OCI-LY7 (cell line): ENCODE results near the gene SLC52A3. TPM values are rescaled to one million over a fixed set of nuclear protein-coding genes. Genes with fewer than 3 reads are reported as not detected.
"Not testable (repeated sequence)": the region's sequence is repeated elsewhere in the genome, so short reads cannot be mapped to it uniquely, and the experiment has no call there.

Experiments
- BruUV-seq: library from RNA; stranded (reverse); fragments of 400-500 nt; replicated peaks from 2 replicates; lab custom pipeline; 2021; lab: Mats Ljungman, UMichigan
- CTCF ChIA-PET: fragments of 300-600 bp; sonication (Branson Sonifier 250); formaldehyde crosslinking; loops from one replicate; lab custom pipeline; 2022; ENCODE audit warnings: antibody characterized with exemption; ENCODE audit not compliant: unreplicated experiment; lab: Charles Lee
- POLR2A ChIA-PET: fragments of 300-600 bp; sonication (Branson Sonifier 250); formaldehyde crosslinking; loops from one replicate; lab custom pipeline; 2022; ENCODE audit warnings: antibody characterized with exemption; lab: Charles Lee
- DNase-seq: peaks from one replicate; pipeline ENCODE4 v3.0.0-alpha.2; 2015; ENCODE audit warnings: low spot score
- H2AFZ ChIP-seq: fragments of 200-600 bp; sonication (generic), shearing (Covaris generic); 2 replicates; pipeline ENCODE4 v1.6.1; 2014; ENCODE audit warnings: mild to moderate bottlenecking, antibody characterized with exemption, low read length, moderate library complexity
- H3K27ac ChIP-seq: fragments of 200-600 bp; sonication (generic); 2 replicates; pipeline ENCODE4 v1.5.1; 2014; ENCODE audit warnings: mixed run types, low read depth, mild to moderate bottlenecking, moderate library complexity, low read length, inconsistent platforms; ENCODE audit not compliant: poor library complexity, severe bottlenecking
- H3K36me3 ChIP-seq: fragments of 200-600 bp; sonication (generic); 2 replicates; pipeline ENCODE4 v1.6.1; 2014; ENCODE audit warnings: mild to moderate bottlenecking, antibody characterized with exemption, low read length, moderate library complexity, mixed read lengths; ENCODE audit not compliant: insufficient read depth
- H3K4me1 ChIP-seq: fragments of 200-600 bp; sonication (generic); 2 replicates; pipeline ENCODE4 v1.5.1; 2014; ENCODE audit warnings: mild to moderate bottlenecking, low read length; ENCODE audit not compliant: insufficient read depth, poor library complexity, severe bottlenecking
- H3K4me2 ChIP-seq: fragments of 200-600 bp; sonication (generic); 2 replicates; pipeline ENCODE4 v1.6.1; 2014; ENCODE audit warnings: mild to moderate bottlenecking, low read length
- H3K4me3 ChIP-seq: fragments of 200-600 bp; sonication (generic); 2 replicates; pipeline ENCODE4 v1.5.1; 2014; ENCODE audit warnings: mild to moderate bottlenecking, low read depth, low read length; ENCODE audit not compliant: poor library complexity, severe bottlenecking
- H3K79me2 ChIP-seq: fragments of 200-600 bp; sonication (generic); 2 replicates; pipeline ENCODE4 v1.6.1; 2016; ENCODE audit warnings: low read depth, mild to moderate bottlenecking, low read length, moderate library complexity, mixed read lengths; ENCODE audit not compliant: insufficient read depth
- H3K9me2 ChIP-seq: fragments of 200-600 bp; sonication (generic); 2 replicates; pipeline ENCODE4 v1.6.1; 2016; ENCODE audit warnings: mild to moderate bottlenecking, low read length, mixed read lengths; ENCODE audit not compliant: insufficient read depth
- H3K9me3 ChIP-seq: fragments of 200-600 bp; sonication (generic); 2 replicates; pipeline ENCODE4 v1.6.1; 2014; ENCODE audit warnings: mild to moderate bottlenecking, mixed run types, low read length, mixed read lengths
- H4K20me1 ChIP-seq: fragments of 200-600 bp; sonication (generic); 2 replicates; pipeline ENCODE4 v1.6.1; 2014; ENCODE audit warnings: mild to moderate bottlenecking, antibody characterized with exemption, low read length, moderate library complexity, mixed read lengths; ENCODE audit not compliant: insufficient read depth
- EZH2phosphoT487 ChIP-seq: fragments of 200-600 bp; sonication (generic); IDR thresholded peaks from 2 replicates; pipeline ENCODE4 v1.6.1; 2018; ENCODE audit warnings: low read depth, borderline replicate concordance, mild to moderate bottlenecking, mixed run types, antibody characterized with exemption, low read length, moderate library complexity, mixed read lengths
- intact Hi-C: fragments of 100-400 bp; cut with micrococcal nuclease; formaldehyde crosslinking; loops from one replicate; pipeline ENCODE4 v1.10.0; 2022; ENCODE audit not compliant: unreplicated experiment
- total RNA-seq, 2 experiments: library from RNA; depleted of rRNA in 1 of 2; stranded (reverse); fragments of >200 nt in 1 of 2; shearing (Covaris generic) in 1 of 2; gene quantifications; 2 replicates each; pipeline ENCODE4 v1.2.3, GENCODE V29; 2014 to 2022
- TF ChIP-seq, protein P1 (sequence below): fragments of 200-600 bp; sonication (generic); conservative IDR thresholded peaks from 2 replicates; pipeline ENCODE4 v1.5.1; 2014; ENCODE audit warnings: mild to moderate bottlenecking, antibody characterized with exemption, low read length, moderate library complexity, mixed read lengths

The SLC52A3 gene
- total RNA-seq, 2 experiments from 2014 or later = not detected

- ChIA-PET CTCF (interaction anchor here (0.5 kb wide), 1 partner anchor 1853 kb away, joined by 3 read pairs; no protein-coding TSS in a partner anchor), POLR2A (no interaction called here)
- no peaks in the 10 kb centered on the region for H3K36me3 ChIP-seq
- no peak overlapping the region for H3K4me3 ChIP-seq
- no peaks in the 10 kb centered on the region for H3K9me2 ChIP-seq
- no TSS peak for BruUV-seq
- no peaks in the 10 kb centered on the region for H3K9me3 ChIP-seq
- no peak for TF ChIP-seq EZH2phosphoT487
- TF ChIP-seq, protein P1, sequence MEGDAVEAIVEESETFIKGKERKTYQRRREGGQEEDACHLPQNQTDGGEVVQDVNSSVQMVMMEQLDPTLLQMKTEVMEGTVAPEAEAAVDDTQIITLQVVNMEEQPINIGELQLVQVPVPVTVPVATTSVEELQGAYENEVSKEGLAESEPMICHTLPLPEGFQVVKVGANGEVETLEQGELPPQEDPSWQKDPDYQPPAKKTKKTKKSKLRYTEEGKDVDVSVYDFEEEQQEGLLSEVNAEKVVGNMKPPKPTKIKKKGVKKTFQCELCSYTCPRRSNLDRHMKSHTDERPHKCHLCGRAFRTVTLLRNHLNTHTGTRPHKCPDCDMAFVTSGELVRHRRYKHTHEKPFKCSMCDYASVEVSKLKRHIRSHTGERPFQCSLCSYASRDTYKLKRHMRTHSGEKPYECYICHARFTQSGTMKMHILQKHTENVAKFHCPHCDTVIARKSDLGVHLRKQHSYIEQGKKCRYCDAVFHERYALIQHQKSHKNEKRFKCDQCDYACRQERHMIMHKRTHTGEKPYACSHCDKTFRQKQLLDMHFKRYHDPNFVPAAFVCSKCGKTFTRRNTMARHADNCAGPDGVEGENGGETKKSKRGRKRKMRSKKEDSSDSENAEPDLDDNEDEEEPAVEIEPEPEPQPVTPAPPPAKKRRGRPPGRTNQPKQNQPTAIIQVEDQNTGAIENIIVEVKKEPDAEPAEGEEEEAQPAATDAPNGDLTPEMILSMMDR = no peak
- no peaks in the 10 kb centered on the region for H4K20me1 ChIP-seq
- no peaks in the 10 kb centered on the region for H3K79me2 ChIP-seq
- H3K4me1 ChIP-seq = no peaks in the 10 kb centered on the region
- DNase-seq = no peak
- no peak overlapping the region for H3K27ac ChIP-seq
- intact Hi-C loops = loop anchor here (10.0 kb wide), 3 partner anchors 70 to 400 kb away; no protein-coding TSS in a partner anchor
- no peak overlapping the region for H3K4me2 ChIP-seq
- H2AFZ ChIP-seq = no peak overlapping the region
Measured at GRCh38 chr20:815226-815625, 46.9 kb upstream of the SLC52A3 start.

GRCh38 chr20:813390-813789, 45.1 kb upstream of the SLC52A3 start:
- Histone ChIP-seq H3K4me3 (no peak overlapping the region), H3K27ac (no peak overlapping the region), H3K4me1 (no peaks in the 10 kb centered on the region), H3K4me2 (no peak overlapping the region), H2AFZ (no peak overlapping the region), H3K79me2 (no peaks in the 10 kb centered on the region), H3K9me3 (peaks cover 5% of the 10 kb centered on the region; the same call in 1 of the 2 replicates), H3K9me2 (no peaks in the 10 kb centered on the region), H3K36me3 (no peaks in the 10 kb centered on the region), H4K20me1 (no peaks in the 10 kb centered on the region)
- no peak for TF ChIP-seq EZH2phosphoT487
- TF ChIP-seq, protein P1 = no peak
- ChIA-PET POLR2A (no interaction called here), CTCF (no interaction called here)
- no peak for DNase-seq
- BruUV-seq = no TSS peak
- intact Hi-C loops = loop anchor here (10.0 kb wide), 3 partner anchors 71 to 401 kb away; no protein-coding TSS in a partner anchor

DNA sequence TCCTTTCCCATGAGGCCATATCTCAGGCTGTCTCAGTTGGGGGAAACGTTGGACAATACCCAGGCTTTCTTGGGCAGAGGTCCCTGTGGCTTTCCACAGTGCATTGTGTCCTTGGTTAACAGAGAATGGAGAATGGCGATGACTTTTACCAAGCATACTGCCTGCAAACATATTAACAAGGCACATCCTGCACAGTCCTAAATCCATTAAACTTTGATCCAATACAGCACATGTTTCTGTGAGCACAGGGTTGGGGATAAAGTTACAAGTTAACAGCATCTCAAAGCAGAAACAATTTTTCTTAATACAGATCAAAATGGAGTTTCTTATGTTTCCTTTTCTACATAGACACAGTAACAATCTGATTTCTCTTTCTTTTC, 44.1 kb upstream of the SLC52A3 start:
- H3K4me1 ChIP-seq, H3K9me2 ChIP-seq, H3K27ac ChIP-seq, H4K20me1 ChIP-seq, BruUV-seq, CTCF ChIA-PET, H3K36me3 ChIP-seq, DNase-seq, H3K4me2 ChIP-seq, H3K9me3 ChIP-seq, H2AFZ ChIP-seq, H3K79me2 ChIP-seq, POLR2A ChIA-PET, H3K4me3 ChIP-seq: not testable (repeated sequence)
- intact Hi-C loops = loop anchor here (10.0 kb wide), 3 partner anchors 72 to 402 kb away; no protein-coding TSS in a partner anchor

DNA sequence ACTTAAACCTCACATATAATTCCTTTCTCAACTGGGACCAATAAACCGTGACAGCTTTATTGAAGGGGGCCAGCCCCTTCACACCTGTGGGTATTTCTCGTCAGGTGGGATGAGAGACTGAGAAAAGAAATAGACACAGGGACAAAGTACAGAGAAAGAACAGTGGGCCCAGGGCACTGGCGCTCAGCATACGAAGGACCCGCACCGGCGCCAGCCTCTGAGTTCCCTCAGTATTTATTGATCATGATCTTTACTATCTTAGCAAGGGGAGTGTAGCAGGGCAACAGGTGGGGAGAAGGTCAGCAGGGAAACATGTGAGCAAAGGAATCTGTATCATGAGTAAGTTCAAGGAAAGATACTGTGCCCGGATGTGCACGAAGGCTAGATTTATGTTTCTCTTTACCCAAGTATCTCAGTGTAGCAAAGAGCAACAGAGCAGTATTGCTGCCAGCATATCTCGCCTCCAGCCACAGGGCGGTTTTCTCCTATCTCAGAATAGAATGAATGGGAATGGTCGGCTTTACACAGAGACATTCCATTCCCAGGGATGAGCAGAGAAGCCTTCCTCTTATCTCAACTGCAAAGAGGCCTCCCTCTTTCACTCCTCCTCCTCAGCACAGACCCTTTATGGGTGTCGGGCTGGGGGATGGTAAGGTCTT, 43.6 kb upstream of the SLC52A3 start:
- H3K4me2 ChIP-seq, H3K9me2 ChIP-seq, H4K20me1 ChIP-seq, H3K79me2 ChIP-seq, BruUV-seq, H3K27ac ChIP-seq, H3K4me3 ChIP-seq, H2AFZ ChIP-seq, DNase-seq, H3K4me1 ChIP-seq, H3K9me3 ChIP-seq, CTCF ChIA-PET, H3K36me3 ChIP-seq, POLR2A ChIA-PET: not testable (repeated sequence)
- intact Hi-C loops = loop anchor here (10.0 kb wide), 3 partner anchors 73 to 403 kb away; no protein-coding TSS in a partner anchor
